Naive thymus-derived CD4-positive, alpha-beta T cell (primary cell): ENCODE measurements around the gene DNAAF8. TPM values are rescaled to one million over a fixed set of nuclear protein-coding genes. Genes with fewer than 3 reads are reported as not detected.

Experiments
- ATAC-seq: fragments of 150-1000 bp; cut with Tn5 transposase; 2 replicates; pipeline ENCODE4 v1.10.0; 2021; ENCODE audit warnings: mild to moderate bottlenecking, moderate library complexity
- CTCF ChIA-PET: fragments of 350-600 bp; sonication (Branson Sonifier 250); formaldehyde crosslinking; loops from one replicate; lab custom pipeline; 2021; ENCODE audit warnings: antibody characterized with exemption; lab: Charles Lee
- POLR2A ChIA-PET: fragments of 350-600 bp; sonication (Branson Sonifier 250); formaldehyde crosslinking; loops from one replicate; lab custom pipeline; 2021; ENCODE audit warnings: antibody characterized with exemption, inconsistent platforms; lab: Charles Lee
- DNase-seq, 9 donors: peaks; one replicate each; pipeline versions ENCODE4 v3.0.0 to v3.0.0-alpha.2; 2020 to 2022; ENCODE audit warnings: mixed read lengths in 1 of 9
- H3K27ac ChIP-seq: one replicate; pipeline ENCODE4 v1.7.0; 2013; ENCODE audit warnings: mild to moderate bottlenecking, low read depth, low read length, moderate library complexity
- H3K27me3 ChIP-seq, 2 donors: one replicate each; pipeline ENCODE4 v1.7.0; 2013; ENCODE audit warnings: low read length in 2 of 2, mild to moderate bottlenecking in 2 of 2, moderate library complexity in 2 of 2; ENCODE audit not compliant: control insufficient read depth in 2 of 2, insufficient read depth in 2 of 2
- H3K36me3 ChIP-seq, 3 experiments: 1 replicate in 2 of 3; 2 replicates in 1 of 3; pipeline ENCODE4 v1.7.0; 2013; ENCODE audit warnings: low read length in 3 of 3, mild to moderate bottlenecking in 3 of 3, moderate library complexity in 1 of 3; ENCODE audit not compliant: insufficient read depth in 3 of 3, control insufficient read depth in 2 of 3
- H3K4me1 ChIP-seq, 2 donors: one replicate each; pipeline ENCODE4 v1.7.0; 2013; ENCODE audit warnings: low read length in 2 of 2, mild to moderate bottlenecking in 2 of 2, moderate library complexity in 1 of 2; ENCODE audit not compliant: control insufficient read depth in 2 of 2, insufficient read depth in 2 of 2
- H3K4me3 ChIP-seq: 2 replicates; pipeline ENCODE4 v1.7.0; 2013; ENCODE audit warnings: mild to moderate bottlenecking, low read length
- H3K9me3 ChIP-seq, 3 experiments: 1 replicate in 2 of 3; 2 replicates in 1 of 3; pipeline ENCODE4 v1.7.0; 2013; ENCODE audit warnings: low read length in 3 of 3; ENCODE audit not compliant: control insufficient read depth in 2 of 3
- H3K27ac Mint-ChIP-seq, 9 donors: one replicate each; pipeline ENCODE4 v1.8.0; 2020 to 2022; ENCODE audit warnings: mixed read lengths in 9 of 9, mild to moderate bottlenecking in 8 of 9, moderate library complexity in 5 of 9, inconsistent platforms in 2 of 9
- H3K27me3 Mint-ChIP-seq, 5 donors: one replicate each; pipeline ENCODE4 v1.8.0; 2021 to 2022; ENCODE audit warnings: mixed read lengths in 5 of 5, mild to moderate bottlenecking in 1 of 5
- H3K36me3 Mint-ChIP-seq, 5 donors: one replicate each; pipeline ENCODE4 v1.8.0; 2020 to 2022; ENCODE audit warnings: mixed read lengths in 5 of 5, mild to moderate bottlenecking in 3 of 5, inconsistent platforms in 1 of 5
- H3K4me1 Mint-ChIP-seq, 7 donors: one replicate each; pipeline ENCODE4 v1.8.0; 2020 to 2022; ENCODE audit warnings: mixed read lengths in 7 of 7, mild to moderate bottlenecking in 3 of 7, inconsistent platforms in 1 of 7
- H3K4me3 Mint-ChIP-seq, 10 donors: one replicate each; pipeline ENCODE4 v1.8.0; 2020 to 2022; ENCODE audit warnings: mild to moderate bottlenecking in 10 of 10, mixed read lengths in 10 of 10, moderate library complexity in 6 of 10, inconsistent platforms in 2 of 10
- H3K9me3 Mint-ChIP-seq, 11 donors: one replicate each; pipeline ENCODE4 v1.8.0; 2020 to 2022; ENCODE audit warnings: mixed read lengths in 11 of 11, mild to moderate bottlenecking in 4 of 11, inconsistent platforms in 1 of 11, moderate library complexity in 1 of 11
- intact Hi-C, 2 donors: fragments of 100-400 bp; cut with micrococcal nuclease; formaldehyde crosslinking; loops; one replicate each; pipeline ENCODE4 v1.15.1; 2023
- polyA plus RNA-seq, 2 donors: library from polyadenylated mRNA; unstranded; fragments of 300-500 nt; fragmentation: Illumina TruSeq; gene quantifications; one replicate each; pipeline ENCODE4 v1.2.3, GENCODE V29; 2021
- total RNA-seq, 6 experiments: library from RNA in 5 of 6; stranded (reverse) in 5 of 6; gene quantifications; 1 replicate in 5 of 6; 2 replicates in 1 of 6; pipeline ENCODE4 v1.2.3 and lab custom pipeline; 2021 to 2026

Gene DNAAF8
- total RNA-seq, result under 1 TPM; 0.11 to 0.57 (median 0.27) TPM
- under 1 TPM in 1 of 2 donors, not detected in 1; 0.31 TPM for polyA plus RNA-seq
- total RNA-seq (lab: John Stamatoyannopoulos, UW), result 0.54 reads per million

- H3K27ac Mint-ChIP-seq, result peak within 1 kb of the TSS; percentile 73 to 92 (median 90)
- intact Hi-C loops, result loop anchor here (1.0 to 10.0 kb wide), 13 partner anchors 33 to 459 kb away; partner anchors contain the start of genes GLYR1 (in 2 of the 2), NUDT16L1 (in 2 of the 2), ROGDI (in 2 of the 2) and UBN1 (in 2 of the 2)
- peak within 1 kb of the TSS; percentile 84 to 96 (median 92) for H3K4me3 Mint-ChIP-seq
- H3K4me1 ChIP-seq, result peaks cover 6 to 9% of the 10 kb centered on the region in 2 donors
- ATAC-seq, result peak; percentile 86
- no peaks in the 10 kb centered on the region for H3K9me3 ChIP-seq
- no peaks in the 10 kb centered on the region for H3K9me3 Mint-ChIP-seq
- peak; percentile 72 to 90 (median 79) for DNase-seq
- POLR2A ChIA-PET, result interaction anchor here (0.6 to 2.9 kb wide), 22 partner anchors 10 to 319 kb away, joined by 3 to 41 read pairs (median 4); partner anchors contain the start of genes CORO7, GLYR1, MGRN1 and NAGPA
- H3K36me3 Mint-ChIP-seq, result peaks cover 0 to 9% (median 3%) of the 10 kb centered on the region in 5 donors
- no peaks in the 10 kb centered on the region for H3K27me3 ChIP-seq
- peaks cover 0 to 3% (median 0%) of the 10 kb centered on the region in 5 donors for H3K27me3 Mint-ChIP-seq
- peak within 1 kb of the TSS; percentile 79 for H3K27ac ChIP-seq
- H3K36me3 ChIP-seq, result peaks cover 0 to 17% (median 0%) of the 10 kb centered on the region in 3 experiments
- CTCF ChIA-PET, result interaction anchor here (0.5 to 1.7 kb wide), 9 partner anchors 33 to 1314 kb away, joined by 3 to 8 read pairs (median 4); partner anchors contain the start of genes MGRN1, ROGDI and ZNF500
- H3K4me1 Mint-ChIP-seq, result peaks cover 9 to 32% (median 20%) of the 10 kb centered on the region in 7 donors
- H3K4me3 ChIP-seq, result peak within 1 kb of the TSS; percentile 98
Observed at GRCh38 chr16:4734063-4734729, at the start of gene DNAAF8, which contains the start of gene ANKS3. Gene DNAAF8 (plus strand): TSS chr16:4734537. CDS start chr16:4736515, 1,978 bp downstream. Gene ANKS3 (minus strand): TSS chr16:4734271. CDS start chr16:4730149, 4,122 bp downstream.

GRCh38 chr16:4684763-4685162 lies 49.6 kb upstream of the DNAAF8 start:
- Histone ChIP-seq H3K36me3 (peaks cover 0 to 96% (median 0%) of the 10 kb centered on the region in 3 experiments), H3K27me3 (no peaks in the 10 kb centered on the region), H3K4me1 (no peaks in the 10 kb centered on the region), H3K27ac (no peak overlapping the region), H3K4me3 (no peak overlapping the region), H3K9me3 (no peaks in the 10 kb centered on the region)
- ChIA-PET POLR2A (interaction anchor here (0.7 kb wide), 1 partner anchor 59 kb away, joined by 4 read pairs; no protein-coding TSS in a partner anchor), CTCF (interaction anchor here (0.6 kb wide), 1 partner anchor 381 kb away, joined by 3 read pairs; no protein-coding TSS in a partner anchor)
- no peaks in the 10 kb centered on the region for H3K9me3 Mint-ChIP-seq
- peaks cover 0 to 10% (median 5%) of the 10 kb centered on the region in 7 donors for H3K4me1 Mint-ChIP-seq
- H3K4me3 Mint-ChIP-seq, result no peak overlapping the region
- intact Hi-C loops, result no loop called here
- peak overlapping the region in 2 of 9 donors; percentile 33 to 54 for H3K27ac Mint-ChIP-seq
- ATAC-seq, result no peak
- no peak for DNase-seq
- no peaks in the 10 kb centered on the region for H3K27me3 Mint-ChIP-seq
- H3K36me3 Mint-ChIP-seq, result peaks cover 0 to 9% (median 0%) of the 10 kb centered on the region in 5 donors

GRCh38 chr16:4685292-4685691 lies 49.0 kb upstream of the DNAAF8 start:
- no peaks in the 10 kb centered on the region for H3K27me3 ChIP-seq
- H3K4me3 ChIP-seq, result no peak overlapping the region
- intact Hi-C loops, result no loop called here
- H3K9me3 Mint-ChIP-seq, result no peaks in the 10 kb centered on the region
- ATAC-seq (no peak), DNase-seq (no peak)
- no peaks in the 10 kb centered on the region for H3K27me3 Mint-ChIP-seq
- no peak overlapping the region for H3K4me3 Mint-ChIP-seq
- H3K9me3 ChIP-seq, result no peaks in the 10 kb centered on the region
- ChIA-PET CTCF (interaction anchor here (0.6 kb wide), 1 partner anchor 382 kb away, joined by 3 read pairs; no protein-coding TSS in a partner anchor), POLR2A (interaction anchor here (0.7 kb wide), 1 partner anchor 60 kb away, joined by 4 read pairs; no protein-coding TSS in a partner anchor)
- peak overlapping the region in 2 of 9 donors; percentile 33 to 54 for H3K27ac Mint-ChIP-seq
- peaks cover 0 to 96% (median 0%) of the 10 kb centered on the region in 3 experiments for H3K36me3 ChIP-seq
- peaks cover 0 to 10% (median 6%) of the 10 kb centered on the region in 7 donors for H3K4me1 Mint-ChIP-seq
- H3K27ac ChIP-seq, result no peak overlapping the region
- H3K36me3 Mint-ChIP-seq, result peaks cover 0 to 4% (median 0%) of the 10 kb centered on the region in 5 donors
- H3K4me1 ChIP-seq, result no peaks in the 10 kb centered on the region

GRCh38 chr16:4685776-4686496 lies 48.4 kb upstream of the DNAAF8 start:
- H3K36me3 ChIP-seq, result peaks cover 0 to 91% (median 0%) of the 10 kb centered on the region in 3 experiments
- no peaks in the 10 kb centered on the region for H3K4me1 ChIP-seq
- ChIA-PET POLR2A (interaction anchor here (1.1 kb wide), 1 partner anchor 25 kb away, joined by 4 read pairs; no protein-coding TSS in a partner anchor), CTCF (interaction anchor here (0.6 kb wide), 1 partner anchor 180 kb away, joined by 8 read pairs; no protein-coding TSS in a partner anchor)
- no peaks in the 10 kb centered on the region for H3K9me3 Mint-ChIP-seq
- H3K36me3 Mint-ChIP-seq, result peaks cover 0 to 4% (median 0%) of the 10 kb centered on the region in 5 donors
- ATAC-seq (no peak), DNase-seq (no peak)
- no peak overlapping the region for H3K27ac ChIP-seq
- H3K4me1 Mint-ChIP-seq, result peaks cover 0 to 9% (median 6%) of the 10 kb centered on the region in 7 donors
- H3K4me3 Mint-ChIP-seq, result no peak overlapping the region
- intact Hi-C loops, result no loop called here
- H3K27me3 ChIP-seq, result no peaks in the 10 kb centered on the region
- H3K27ac Mint-ChIP-seq, result peak overlapping the region in 1 of 9 donors; percentile 22
- no peaks in the 10 kb centered on the region for H3K9me3 ChIP-seq
- H3K27me3 Mint-ChIP-seq, result no peaks in the 10 kb centered on the region
- no peak overlapping the region for H3K4me3 ChIP-seq

GRCh38 chr16:4686497-4687210 lies 47.7 kb upstream of the DNAAF8 start:
- H3K36me3 Mint-ChIP-seq, result peaks cover 0 to 2% (median 0%) of the 10 kb centered on the region in 5 donors
- CTCF ChIA-PET, result no interaction called here

More at GRCh38 chr16:4686497-4687210, 47.7 kb upstream of the DNAAF8 start:
- Histone ChIP-seq H3K36me3 (peaks cover 0 to 85% (median 0%) of the 10 kb centered on the region in 3 experiments), H3K4me1 (no peaks in the 10 kb centered on the region), H3K4me3 (no peak overlapping the region), H3K27ac (no peak overlapping the region), H3K27me3 (no peaks in the 10 kb centered on the region), H3K9me3 (no peaks in the 10 kb centered on the region)
- POLR2A ChIA-PET, result interaction anchor here (0.5 to 1.1 kb wide), 2 partner anchors 26 to 60 kb away, joined by 3 to 4 read pairs; no protein-coding TSS in a partner anchor
- ATAC-seq (no peak), DNase-seq (no peak)
- intact Hi-C loops, result no loop called here
- peaks cover 0 to 13% (median 4%) of the 10 kb centered on the region in 7 donors for H3K4me1 Mint-ChIP-seq
- no peaks in the 10 kb centered on the region for H3K27me3 Mint-ChIP-seq
- no peak overlapping the region for H3K4me3 Mint-ChIP-seq
- H3K27ac Mint-ChIP-seq, result no peak overlapping the region
- no peaks in the 10 kb centered on the region for H3K9me3 Mint-ChIP-seq
